Gastrocnemius medialis (tissue), 4 donors: ENCODE results near the gene ANTXR2. TPM values are rescaled to one million over a fixed set of nuclear protein-coding genes. Genes with fewer than 3 reads are reported as not detected.

Experiments
- ATAC-seq, 2 donors: fragments of 150-250 bp; one replicate each; pipeline ENCODE4 v1.9.1; 2016
- DNase-seq, 2 donors: peaks; one replicate each; pipeline ENCODE4 v3.0.0-alpha.2; 2019
- H3K27ac ChIP-seq, 4 donors: fragments of 200-600 bp; sonication (generic); 1 replicate in 1 of 4; 2 replicates in 3 of 4; pipeline ENCODE4 v1.5.1; 2016 to 2018; ENCODE audit warnings: mild to moderate bottlenecking in 2 of 4, moderate library complexity in 1 of 4
- H3K27me3 ChIP-seq, 3 donors: fragments of 200-600 bp; sonication (generic) in 2 of 3; 1 replicate in 1 of 3; 2 replicates in 2 of 3; pipeline versions ENCODE4 v1.5.1 to v1.6.0; 2016 to 2019; ENCODE audit warnings: mild to moderate bottlenecking in 1 of 3, moderate library complexity in 1 of 3
- H3K36me3 ChIP-seq, 2 donors: fragments of 200-600 bp; sonication (generic) in 1 of 2; one replicate each; pipeline ENCODE4 v1.5.1; 2017 to 2018
- H3K4me1 ChIP-seq, 2 donors: fragments of 200-600 bp; sonication (generic) in 1 of 2; one replicate each; pipeline ENCODE4 v1.5.1; 2016 to 2017; ENCODE audit warnings: mild to moderate bottlenecking in 2 of 2
- H3K4me3 ChIP-seq, 4 donors: fragments of 200-600 bp; sonication (generic) in 3 of 4; 1 replicate in 1 of 4; 2 replicates in 3 of 4; pipeline ENCODE4 v1.5.1; 2016 to 2019; ENCODE audit warnings: mild to moderate bottlenecking in 2 of 4
- H3K9me3 ChIP-seq, 3 donors: fragments of 200-600 bp; sonication (generic) in 2 of 3; 1 replicate in 1 of 3; 2 replicates in 2 of 3; pipeline ENCODE4 v1.5.1; 2016 to 2019
- CTCF ChIP-seq, 5 experiments: fragments of 450-650 bp in 3 of 5; fragments of 200-600 bp in 2 of 5; sonication (generic) in 2 of 5; IDR thresholded peaks in 4 of 5; conservative IDR thresholded peaks in 1 of 5; 1 replicate in 4 of 5; 2 replicates in 1 of 5; pipeline ENCODE4 v1.5.1; 2016 to 2019; ENCODE audit warnings: antibody characterized with exemption in 5 of 5, mild to moderate bottlenecking in 3 of 5, moderate library complexity in 3 of 5
- POLR2A ChIP-seq, 2 donors: fragments of 450-650 bp; IDR thresholded peaks; one replicate each; pipeline ENCODE4 v1.6.1; 2017; ENCODE audit warnings: antibody characterized with exemption in 2 of 2, mild to moderate bottlenecking in 2 of 2, moderate library complexity in 2 of 2
- in situ Hi-C, 4 donors: fragments of 200-750 bp; cut with MboI; loops; one replicate each; pipeline versions ENCODE4 v1.15.0 to v1.8.0; 2017; ENCODE audit warnings: low sequenced_read_pairs in 4 of 4
- intact Hi-C: fragments of 100-400 bp; cut with DNase I; formaldehyde crosslinking; loops from one replicate; pipeline ENCODE4 v1.15.1; 2023; ENCODE audit warnings: low total_unique reads
- total RNA-seq, 4 donors: library from RNA; depleted of rRNA; stranded (reverse); fragments of >200 nt; gene quantifications; one replicate each; pipeline versions ENCODE4 v1.1.0 to v1.2.3, GENCODE V29; 2016

The ANTXR2 gene
- total RNA-seq, 4 donors from 2014 or later, result 14.5 to 41.0 (median 23.1) TPM

- in situ Hi-C loops, result no loop called here
Observed at GRCh38 chr4:79983431-79983830, 89.6 kb downstream of the ANTXR2 start.

GRCh38 chr4:79982601-79983322 lies 90.3 kb downstream of the ANTXR2 start:
- intact Hi-C loops, result no loop called here
- in situ Hi-C loops, result no loop called here
- no peaks in the 10 kb centered on the region for H3K27me3 ChIP-seq
- DNase-seq, result no peak
- no peaks in the 10 kb centered on the region for H3K9me3 ChIP-seq
- TF ChIP-seq CTCF (IDR thresholded peaks at IDR 0.05 in 4 of 5, conservative IDR thresholded peaks at IDR 0.05 in 1 of 5) (no peak), POLR2A (IDR thresholded peaks at IDR 0.05) (no peak)
- H3K36me3 ChIP-seq, result no peaks in the 10 kb centered on the region
- H3K4me1 ChIP-seq, result no peaks in the 10 kb centered on the region
- H3K27ac ChIP-seq, result no peak overlapping the region
- H3K4me3 ChIP-seq, result no peak overlapping the region
- ATAC-seq, result no peak

More at GRCh38 chr4:79983431-79983830, 89.6 kb downstream of the ANTXR2 start:
- Histone ChIP-seq H3K4me3 (no peak overlapping the region), H3K4me1 (no peaks in the 10 kb centered on the region), H3K9me3 (no peaks in the 10 kb centered on the region), H3K36me3 (no peaks in the 10 kb centered on the region), H3K27me3 (no peaks in the 10 kb centered on the region), H3K27ac (no peak overlapping the region)
- no peak for TF ChIP-seq CTCF (IDR thresholded peaks at IDR 0.05 in 4 of 5, conservative IDR thresholded peaks at IDR 0.05 in 1 of 5)
- TF ChIP-seq POLR2A (IDR thresholded peaks at IDR 0.05), result no peak
- no peak for ATAC-seq
- no peak for DNase-seq
- intact Hi-C loops, result no loop called here

GRCh38 chr4:79980448-79980847 lies 92.6 kb downstream of the ANTXR2 start:
- Histone ChIP-seq H3K9me3 (no peaks in the 10 kb centered on the region), H3K4me1 (no peaks in the 10 kb centered on the region), H3K27ac (no peak overlapping the region), H3K36me3 (peaks cover 0 to 15% of the 10 kb centered on the region in 2 donors), H3K4me3 (no peak overlapping the region), H3K27me3 (no peaks in the 10 kb centered on the region)
- DNase-seq (no peak), ATAC-seq (no peak)
- intact Hi-C loops, result no loop called here
- TF ChIP-seq CTCF (IDR thresholded peaks at IDR 0.05 in 4 of 5, conservative IDR thresholded peaks at IDR 0.05 in 1 of 5), result no peak
- no peak for TF ChIP-seq POLR2A (IDR thresholded peaks at IDR 0.05)
- in situ Hi-C loops, result no loop called here

GRCh38 chr4:79979785-79980437 lies 93.1 kb downstream of the ANTXR2 start:
- TF ChIP-seq CTCF (IDR thresholded peaks at IDR 0.05 in 4 of 5, conservative IDR thresholded peaks at IDR 0.05 in 1 of 5) (no peak), POLR2A (IDR thresholded peaks at IDR 0.05) (no peak)
- Histone ChIP-seq H3K27me3 (no peaks in the 10 kb centered on the region), H3K4me1 (no peaks in the 10 kb centered on the region), H3K9me3 (no peaks in the 10 kb centered on the region), H3K27ac (no peak overlapping the region), H3K4me3 (no peak overlapping the region), H3K36me3 (peaks cover 0 to 15% of the 10 kb centered on the region in 2 donors)
- in situ Hi-C loops (no loop called here), intact Hi-C loops (no loop called here)
- ATAC-seq, result no peak
- no peak for DNase-seq
